HEK293 (cell line): ENCODE measurements around the gene RGL2.

Source experiments
- KLF1 ChIP-seq: fragments of 450-650 bp; formaldehyde crosslinking; IDR thresholded peaks from 2 replicates; pipeline ENCODE4 v1.5.1; 2016; ENCODE audit warnings: missing biosample characterization, missing genetic modification characterization
- KLF10 ChIP-seq: fragments of 450-650 bp; IDR thresholded peaks from 2 replicates; pipeline ENCODE4 v1.5.1; 2018; ENCODE audit warnings: missing biosample characterization, mild to moderate bottlenecking, missing genetic modification characterization
- KLF7 ChIP-seq: fragments of 450-650 bp; formaldehyde crosslinking; IDR thresholded peaks from 2 replicates; pipeline ENCODE4 v1.5.1; 2016; ENCODE audit warnings: missing biosample characterization, missing genetic modification characterization, borderline replicate concordance
- MYNN ChIP-seq: fragments of 450-650 bp; formaldehyde crosslinking; IDR thresholded peaks from 2 replicates; pipeline ENCODE4 v1.5.1; 2016; ENCODE audit warnings: missing biosample characterization, missing genetic modification characterization, borderline replicate concordance
- MZF1 ChIP-seq: fragments of 450-650 bp; formaldehyde crosslinking; IDR thresholded peaks from 2 replicates; pipeline ENCODE4 v1.5.1; 2017; ENCODE audit warnings: missing biosample characterization, missing genetic modification characterization, borderline replicate concordance
- PRDM1 ChIP-seq: fragments of 450-650 bp; formaldehyde crosslinking; IDR thresholded peaks from 2 replicates; pipeline ENCODE4; 2016; ENCODE audit warnings: missing biosample characterization, missing genetic modification characterization
- RBAK ChIP-seq: fragments of 450-650 bp; formaldehyde crosslinking; IDR thresholded peaks from 2 replicates; pipeline ENCODE4 v1.5.1; 2016; ENCODE audit warnings: missing biosample characterization, missing genetic modification characterization
- SP7 ChIP-seq: fragments of 450-650 bp; formaldehyde crosslinking; IDR thresholded peaks from 2 replicates; pipeline ENCODE4 v1.5.1; 2016; ENCODE audit warnings: missing biosample characterization, missing genetic modification characterization
- ZBTB11 ChIP-seq: fragments of 450-650 bp; formaldehyde crosslinking; conservative IDR thresholded peaks from 2 replicates; pipeline ENCODE4 v1.5.1; 2016; ENCODE audit warnings: low read depth, missing biosample characterization, missing genetic modification characterization
- ZBTB48 ChIP-seq: fragments of 450-650 bp; formaldehyde crosslinking; IDR thresholded peaks from 2 replicates; pipeline ENCODE4 v1.5.1; 2016; ENCODE audit warnings: missing biosample characterization, missing genetic modification characterization
- ZFHX2 ChIP-seq: fragments of 450-650 bp; formaldehyde crosslinking; conservative IDR thresholded peaks from 2 replicates; pipeline ENCODE4 v1.5.1; 2016; ENCODE audit warnings: missing biosample characterization, missing genetic modification characterization
- ZNF146 ChIP-seq: fragments of 450-650 bp; formaldehyde crosslinking; IDR thresholded peaks from 2 replicates; pipeline ENCODE4 v1.5.1; 2016; ENCODE audit warnings: missing biosample characterization, missing genetic modification characterization
- ZNF239 ChIP-seq: fragments of 450-650 bp; formaldehyde crosslinking; IDR thresholded peaks from 2 replicates; pipeline ENCODE4 v1.5.1; 2016; ENCODE audit warnings: missing biosample characterization, missing genetic modification characterization
- ZNF266 ChIP-seq: fragments of 450-650 bp; formaldehyde crosslinking; IDR thresholded peaks from 2 replicates; pipeline ENCODE4 v1.5.1; 2016; ENCODE audit warnings: missing biosample characterization, missing genetic modification characterization, low read depth
- ZNF404 ChIP-seq: fragments of 450-650 bp; formaldehyde crosslinking; IDR thresholded peaks from 2 replicates; pipeline ENCODE4 v1.5.1; 2017; ENCODE audit warnings: missing biosample characterization, missing genetic modification characterization
- ZNF416 ChIP-seq: fragments of 450-650 bp; formaldehyde crosslinking; IDR thresholded peaks from 2 replicates; pipeline ENCODE4 v1.5.1; 2016; ENCODE audit warnings: missing biosample characterization, missing genetic modification characterization
- ZNF558 ChIP-seq: fragments of 450-650 bp; formaldehyde crosslinking; IDR thresholded peaks from 2 replicates; pipeline ENCODE4 v1.5.1; 2016; ENCODE audit warnings: missing biosample characterization, missing genetic modification characterization
- ZNF580 ChIP-seq: fragments of 450-650 bp; formaldehyde crosslinking; IDR thresholded peaks from 2 replicates; pipeline ENCODE4 v1.5.1; 2016; ENCODE audit warnings: missing biosample characterization, missing genetic modification characterization
- ZNF600 ChIP-seq: fragments of 450-650 bp; formaldehyde crosslinking; IDR thresholded peaks from 2 replicates; pipeline ENCODE4 v1.5.1; 2016; ENCODE audit warnings: missing biosample characterization, missing genetic modification characterization
- ZNF623 ChIP-seq: fragments of 450-650 bp; formaldehyde crosslinking; IDR thresholded peaks from 2 replicates; pipeline ENCODE4 v1.5.1; 2016; ENCODE audit warnings: missing biosample characterization, missing genetic modification characterization
- ZNF624 ChIP-seq: fragments of 450-650 bp; formaldehyde crosslinking; IDR thresholded peaks from 2 replicates; pipeline ENCODE4 v1.5.1; 2017; ENCODE audit warnings: missing biosample characterization, missing genetic modification characterization
- ZNF639 ChIP-seq: fragments of 450-650 bp; formaldehyde crosslinking; IDR thresholded peaks from 2 replicates; pipeline ENCODE4 v1.5.1; 2016; ENCODE audit warnings: missing biosample characterization, missing genetic modification characterization
- ZNF664 ChIP-seq: fragments of 450-650 bp; formaldehyde crosslinking; IDR thresholded peaks from 2 replicates; pipeline ENCODE4 v1.5.1; 2016; ENCODE audit warnings: missing biosample characterization, missing genetic modification characterization
- ZNF704 ChIP-seq: fragments of 450-650 bp; formaldehyde crosslinking; IDR thresholded peaks from 2 replicates; pipeline ENCODE4 v1.5.1; 2016; ENCODE audit warnings: missing biosample characterization, missing genetic modification characterization
- ZNF785 ChIP-seq: fragments of 450-650 bp; formaldehyde crosslinking; IDR thresholded peaks from 2 replicates; pipeline ENCODE4 v1.5.1; 2016; ENCODE audit warnings: missing biosample characterization, missing genetic modification characterization
- ZNF791 ChIP-seq: fragments of 450-650 bp; formaldehyde crosslinking; IDR thresholded peaks from 2 replicates; pipeline ENCODE4 v1.5.1; 2016; ENCODE audit warnings: missing biosample characterization, missing genetic modification characterization
- ZSCAN18 ChIP-seq: fragments of 450-650 bp; formaldehyde crosslinking; IDR thresholded peaks from 2 replicates; pipeline ENCODE4 v1.5.1; 2016; ENCODE audit warnings: missing biosample characterization, missing genetic modification characterization
- TF ChIP-seq, protein P1 (sequence below): fragments of 450-650 bp; formaldehyde crosslinking; IDR thresholded peaks from 2 replicates; pipeline ENCODE4 v1.5.1; 2016; ENCODE audit warnings: missing biosample characterization, missing genetic modification characterization, borderline replicate concordance
- TF ChIP-seq, protein P2 (sequence below): fragments of 450-650 bp; formaldehyde crosslinking; IDR thresholded peaks from 2 replicates; pipeline ENCODE4 v1.5.1; 2016; ENCODE audit warnings: missing biosample characterization, missing genetic modification characterization, low read depth

The RGL2 gene

DNA sequence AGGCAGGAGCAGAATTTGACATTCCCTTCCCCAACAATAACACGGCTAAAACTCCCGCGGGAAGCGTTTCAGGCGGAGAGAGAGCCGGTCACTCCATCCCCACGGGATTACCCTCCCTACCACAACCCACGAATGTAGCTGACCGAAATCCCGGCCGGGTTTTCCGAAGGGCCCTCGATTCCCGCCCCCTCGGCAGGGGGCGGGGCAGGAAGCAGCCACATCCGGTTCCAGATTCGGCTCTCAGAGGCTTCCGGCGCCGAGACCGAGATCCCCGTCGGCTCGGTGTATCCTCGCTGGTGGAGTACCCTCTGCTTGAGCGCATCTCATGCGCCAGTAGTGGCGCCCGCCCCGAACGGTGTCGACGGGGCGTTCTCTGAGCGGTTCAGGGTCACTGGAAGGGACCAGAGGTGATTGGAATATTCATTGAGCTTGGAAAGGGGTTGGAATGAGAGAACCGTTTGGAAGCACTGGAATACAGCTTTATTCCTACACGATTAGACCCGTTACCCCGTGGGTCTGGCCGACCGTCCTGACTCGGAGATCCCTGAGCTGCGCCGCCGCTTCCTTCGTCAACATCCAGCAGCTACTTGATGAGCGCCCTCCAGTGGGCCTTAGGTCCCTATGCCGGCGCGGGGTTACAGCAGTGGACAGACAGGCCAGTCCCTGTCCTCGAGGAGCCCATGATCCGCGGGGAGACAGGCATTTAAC is 649 bp upstream of the RGL2 start (continued):
- TF ChIP-seq ZBTB11 (tag by site-specific recombination): peak; percentile 86
- TF ChIP-seq ZNF664: no peak
- no peak for TF ChIP-seq RBAK (tag by site-specific recombination)
- TF ChIP-seq ZNF600 (tag by site-specific recombination): peak; percentile 95
- TF ChIP-seq, protein P1, sequence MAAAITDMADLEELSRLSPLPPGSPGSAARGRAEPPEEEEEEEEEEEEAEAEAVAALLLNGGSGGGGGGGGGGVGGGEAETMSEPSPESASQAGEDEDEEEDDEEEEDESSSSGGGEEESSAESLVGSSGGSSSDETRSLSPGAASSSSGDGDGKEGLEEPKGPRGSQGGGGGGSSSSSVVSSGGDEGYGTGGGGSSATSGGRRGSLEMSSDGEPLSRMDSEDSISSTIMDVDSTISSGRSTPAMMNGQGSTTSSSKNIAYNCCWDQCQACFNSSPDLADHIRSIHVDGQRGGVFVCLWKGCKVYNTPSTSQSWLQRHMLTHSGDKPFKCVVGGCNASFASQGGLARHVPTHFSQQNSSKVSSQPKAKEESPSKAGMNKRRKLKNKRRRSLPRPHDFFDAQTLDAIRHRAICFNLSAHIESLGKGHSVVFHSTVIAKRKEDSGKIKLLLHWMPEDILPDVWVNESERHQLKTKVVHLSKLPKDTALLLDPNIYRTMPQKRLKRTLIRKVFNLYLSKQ (tag by site-specific recombination): no peak
- TF ChIP-seq ZBTB48 (tag by site-specific recombination): peak; percentile 48; the same call in 1 of the 2 replicates
- no peak for TF ChIP-seq ZNF791
- peak; percentile 95 for TF ChIP-seq KLF10 (tag by site-specific recombination)
- TF ChIP-seq ZNF639 (tag by site-specific recombination): peak; percentile 72
- TF ChIP-seq MYNN (tag by site-specific recombination): peak; percentile 13; the same call in 1 of the 2 replicates
- peak; percentile 64; the same call in 1 of the 2 replicates for TF ChIP-seq MZF1 (tag by site-specific recombination)
- TF ChIP-seq ZNF146 (tag by site-specific recombination): no peak; the same call in 1 of the 2 replicates
- no peak for TF ChIP-seq PRDM1
- TF ChIP-seq KLF1: no peak
- no peak for TF ChIP-seq ZNF785 (tag by site-specific recombination)
- no peak for TF ChIP-seq ZNF704 (tag by site-specific recombination)
- TF ChIP-seq ZSCAN18 (tag by site-specific recombination): no peak
- TF ChIP-seq ZNF266 (tag by site-specific recombination): no peak
- TF ChIP-seq ZFHX2 (tag by site-specific recombination): peak; percentile 61
- peak; percentile 28; the same call in 1 of the 2 replicates for TF ChIP-seq ZNF623
- no peak; the same call in 1 of the 2 replicates for TF ChIP-seq ZNF580 (tag by site-specific recombination)
- no peak for TF ChIP-seq KLF7 (tag by site-specific recombination)
- TF ChIP-seq SP7 (tag by site-specific recombination): peak; percentile 76
- no peak for TF ChIP-seq ZNF558 (tag by site-specific recombination)
- TF ChIP-seq ZNF624 (tag by site-specific recombination): no peak
- TF ChIP-seq ZNF416 (tag by site-specific recombination): no peak
- no peak for TF ChIP-seq ZNF404 (tag by site-specific recombination)
- no peak for TF ChIP-seq ZNF239
- TF ChIP-seq, protein P2, sequence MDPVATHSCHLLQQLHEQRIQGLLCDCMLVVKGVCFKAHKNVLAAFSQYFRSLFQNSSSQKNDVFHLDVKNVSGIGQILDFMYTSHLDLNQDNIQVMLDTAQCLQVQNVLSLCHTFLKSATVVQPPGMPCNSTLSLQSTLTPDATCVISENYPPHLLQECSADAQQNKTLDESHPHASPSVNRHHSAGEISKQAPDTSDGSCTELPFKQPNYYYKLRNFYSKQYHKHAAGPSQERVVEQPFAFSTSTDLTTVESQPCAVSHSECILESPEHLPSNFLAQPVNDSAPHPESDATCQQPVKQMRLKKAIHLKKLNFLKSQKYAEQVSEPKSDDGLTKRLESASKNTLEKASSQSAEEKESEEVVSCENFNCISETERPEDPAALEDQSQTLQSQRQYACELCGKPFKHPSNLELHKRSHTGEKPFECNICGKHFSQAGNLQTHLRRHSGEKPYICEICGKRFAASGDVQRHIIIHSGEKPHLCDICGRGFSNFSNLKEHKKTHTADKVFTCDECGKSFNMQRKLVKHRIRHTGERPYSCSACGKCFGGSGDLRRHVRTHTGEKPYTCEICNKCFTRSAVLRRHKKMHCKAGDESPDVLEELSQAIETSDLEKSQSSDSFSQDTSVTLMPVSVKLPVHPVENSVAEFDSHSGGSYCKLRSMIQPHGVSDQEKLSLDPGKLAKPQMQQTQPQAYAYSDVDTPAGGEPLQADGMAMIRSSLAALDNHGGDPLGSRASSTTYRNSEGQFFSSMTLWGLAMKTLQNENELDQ (tag by site-specific recombination): no peak
